H1 (cell line): Measurements from ENCODE around the gene PTPRD. TPM values are rescaled to one million over a fixed set of nuclear protein-coding genes. Genes with fewer than 3 reads are reported as not detected.

Source experiments
- CEBPB ChIP-seq: IDR thresholded peaks from 2 replicates; pipeline ENCODE4 v1.6.1; 2012; ENCODE audit warnings: low read depth, low read length
- polyA plus RNA-seq, 7 experiments: library from polyadenylated mRNA; depleted of rRNA in 3 of 7; stranded (reverse) in 5 of 7; unstranded in 2 of 7; fragments of >200 nt in 5 of 7; fragments of 200-250 nt in 2 of 7; gene quantifications; 1 replicate in 5 of 7; 2 replicates in 1 of 7; 4 replicates in 1 of 7; pipeline versions ENCODE4 v1.2.1 to v1.2.3, GENCODE V29; 2011 to 2013; ENCODE audit warnings: missing spikeins in 2 of 7, mixed read lengths in 2 of 7
- total RNA-seq: library from RNA; stranded (reverse); fragmentation: NEBNext Ultra II Directional; extraction: Animal tissue kit (Norgen Biotek cat#: 25700); gene quantifications from 2 replicates; pipeline ENCODE4 v1.2.1, GENCODE V29; 2021
- TF ChIP-seq, protein P1 (sequence below): IDR thresholded peaks from 2 replicates; pipeline ENCODE4 v1.6.1; 2012; ENCODE audit warnings: low read length, inconsistent platforms

The PTPRD gene
- total and polyA plus RNA-seq, 2 of the 8 experiments (the other 6 are each of a cell fraction or from before 2014, with no cell fraction given) = 17.2 to 77.0 TPM

DNA sequence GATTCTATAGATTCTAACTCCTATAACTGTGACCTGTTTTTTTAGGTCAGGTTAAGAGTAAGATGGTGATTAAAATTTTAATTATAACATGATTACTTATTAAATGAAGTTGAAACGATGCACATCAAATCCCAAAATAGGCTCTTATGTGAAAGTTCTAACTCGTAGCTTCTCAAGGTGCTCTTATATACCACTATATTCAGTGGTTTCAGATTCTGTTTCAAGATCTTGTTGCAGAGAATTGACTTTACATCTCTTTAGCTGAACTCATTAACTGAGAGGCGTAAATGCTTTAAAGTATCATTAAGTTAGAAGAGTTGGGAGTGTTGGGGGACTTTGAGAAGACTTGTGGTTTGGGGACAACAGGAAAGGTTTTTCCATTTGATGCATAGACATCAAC is 1399.8 kb downstream of the PTPRD start (continued):
- TF ChIP-seq, protein P1, sequence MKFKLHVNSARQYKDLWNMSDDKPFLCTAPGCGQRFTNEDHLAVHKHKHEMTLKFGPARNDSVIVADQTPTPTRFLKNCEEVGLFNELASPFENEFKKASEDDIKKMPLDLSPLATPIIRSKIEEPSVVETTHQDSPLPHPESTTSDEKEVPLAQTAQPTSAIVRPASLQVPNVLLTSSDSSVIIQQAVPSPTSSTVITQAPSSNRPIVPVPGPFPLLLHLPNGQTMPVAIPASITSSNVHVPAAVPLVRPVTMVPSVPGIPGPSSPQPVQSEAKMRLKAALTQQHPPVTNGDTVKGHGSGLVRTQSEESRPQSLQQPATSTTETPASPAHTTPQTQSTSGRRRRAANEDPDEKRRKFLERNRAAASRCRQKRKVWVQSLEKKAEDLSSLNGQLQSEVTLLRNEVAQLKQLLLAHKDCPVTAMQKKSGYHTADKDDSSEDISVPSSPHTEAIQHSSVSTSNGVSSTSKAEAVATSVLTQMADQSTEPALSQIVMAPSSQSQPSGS = no peak
- no peak for TF ChIP-seq CEBPB
